Colonic mucosa (tissue), 4 donors: ENCODE measurements around the gene EYA2. TPM values are rescaled to one million over a fixed set of nuclear protein-coding genes. Genes with fewer than 3 reads are reported as not detected.

ENCODE experiments used
- DNase-seq: peaks from one replicate; pipeline ENCODE4 v3.0.0-alpha.2; 2020
- H3K27ac ChIP-seq: fragments of 200-600 bp; one replicate; pipeline ENCODE4 v1.8.0; 2021
- H3K27me3 ChIP-seq: fragments of 200-600 bp; one replicate; pipeline ENCODE4 v1.8.0; 2021
- H3K36me3 ChIP-seq: fragments of 200-600 bp; one replicate; pipeline ENCODE4 v1.8.0; 2021
- H3K4me1 ChIP-seq: fragments of 200-600 bp; one replicate; pipeline ENCODE4 v1.8.0; 2021; ENCODE audit warnings: mild to moderate bottlenecking
- H3K4me3 ChIP-seq: fragments of 200-600 bp; one replicate; pipeline ENCODE4 v1.8.0; 2021
- H3K9ac ChIP-seq, 2 donors: one replicate each; pipeline ENCODE4 v1.7.0; 2013; ENCODE audit warnings: control low read depth in 2 of 2, low read depth in 2 of 2, low read length in 2 of 2
- H3K9me3 ChIP-seq: fragments of 200-600 bp; one replicate; pipeline ENCODE4 v1.8.0; 2021
- intact Hi-C: fragments of 100-400 bp; cut with DNase I; formaldehyde crosslinking; loops from one replicate; pipeline ENCODE4 v1.14.1; 2022
- total RNA-seq, 2 donors: library from RNA; stranded (reverse); fragmentation: NEBNext Ultra II Directional in 1 of 2; extraction: Animal tissue kit (Norgen Biotek cat#: 25700) in 1 of 2; gene quantifications; one replicate each; pipeline ENCODE4 v1.2.1, GENCODE V29; 2021
- TF ChIP-seq, protein P1 (sequence below): fragments of 200-600 bp; IDR thresholded peaks from one replicate; pipeline ENCODE4 v1.8.0; 2022; ENCODE audit warnings: antibody characterized with exemption, mild to moderate bottlenecking
- donor health status: healthy.
- donor health status: DM: no; HTN: no; CAD: no.
- donor health status: DM: no; HTN: no; CAD: no.

EYA2 gene
- total RNA-seq, 2 donors from 2014 or later: 8.9 to 16.8 TPM

GRCh38 chr20:46913329-46914044 lies 18.8 kb downstream of the EYA2 start:
- H3K36me3 ChIP-seq: no peaks in the 10 kb centered on the region
- intact Hi-C loops: no loop called here
- no peaks in the 10 kb centered on the region for H3K27me3 ChIP-seq

DNA sequence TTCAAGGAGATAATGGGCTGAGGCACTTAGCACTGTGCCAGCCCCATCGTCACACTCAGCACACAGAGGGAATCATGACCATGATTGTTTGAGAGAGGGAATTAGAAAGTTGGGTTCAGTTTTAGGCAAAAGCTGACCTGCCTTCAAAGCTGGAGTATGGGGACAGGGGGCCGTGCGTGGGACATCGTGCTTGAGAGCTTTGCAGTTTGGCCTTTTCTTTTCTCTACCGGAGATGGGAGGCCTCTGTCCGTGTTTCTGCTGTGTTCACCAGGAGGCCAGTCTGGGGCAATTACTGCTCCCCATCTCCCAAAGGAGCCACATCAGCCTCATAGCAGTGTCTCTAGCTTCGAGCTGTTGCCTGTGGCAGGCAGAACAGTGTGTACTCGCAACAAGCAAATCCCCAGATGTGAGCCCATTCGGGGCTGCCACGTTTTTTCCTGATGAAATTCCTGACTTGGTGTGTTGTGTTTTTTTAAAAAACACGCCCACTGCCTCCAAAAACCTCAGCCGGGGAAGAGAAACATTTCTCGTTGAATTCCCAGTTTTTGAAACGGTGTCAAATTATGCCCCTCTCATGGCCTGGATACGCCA lies 20.2 kb downstream of the EYA2 start:
- Histone ChIP-seq H3K27me3 (no peaks in the 10 kb centered on the region), H3K4me1 (no peaks in the 10 kb centered on the region), H3K4me3 (no peak overlapping the region), H3K36me3 (no peaks in the 10 kb centered on the region), H3K9me3 (no peaks in the 10 kb centered on the region), H3K27ac (no peak overlapping the region), H3K9ac (no peak overlapping the region)
- intact Hi-C loops: no loop called here
- no peak for DNase-seq
- TF ChIP-seq, protein P1, sequence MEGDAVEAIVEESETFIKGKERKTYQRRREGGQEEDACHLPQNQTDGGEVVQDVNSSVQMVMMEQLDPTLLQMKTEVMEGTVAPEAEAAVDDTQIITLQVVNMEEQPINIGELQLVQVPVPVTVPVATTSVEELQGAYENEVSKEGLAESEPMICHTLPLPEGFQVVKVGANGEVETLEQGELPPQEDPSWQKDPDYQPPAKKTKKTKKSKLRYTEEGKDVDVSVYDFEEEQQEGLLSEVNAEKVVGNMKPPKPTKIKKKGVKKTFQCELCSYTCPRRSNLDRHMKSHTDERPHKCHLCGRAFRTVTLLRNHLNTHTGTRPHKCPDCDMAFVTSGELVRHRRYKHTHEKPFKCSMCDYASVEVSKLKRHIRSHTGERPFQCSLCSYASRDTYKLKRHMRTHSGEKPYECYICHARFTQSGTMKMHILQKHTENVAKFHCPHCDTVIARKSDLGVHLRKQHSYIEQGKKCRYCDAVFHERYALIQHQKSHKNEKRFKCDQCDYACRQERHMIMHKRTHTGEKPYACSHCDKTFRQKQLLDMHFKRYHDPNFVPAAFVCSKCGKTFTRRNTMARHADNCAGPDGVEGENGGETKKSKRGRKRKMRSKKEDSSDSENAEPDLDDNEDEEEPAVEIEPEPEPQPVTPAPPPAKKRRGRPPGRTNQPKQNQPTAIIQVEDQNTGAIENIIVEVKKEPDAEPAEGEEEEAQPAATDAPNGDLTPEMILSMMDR: no peak

More at GRCh38 chr20:46913329-46914044, 18.8 kb downstream of the EYA2 start:
- Histone ChIP-seq H3K27ac (no peak overlapping the region), H3K9me3 (no peaks in the 10 kb centered on the region), H3K4me1 (no peaks in the 10 kb centered on the region), H3K4me3 (no peak overlapping the region), H3K9ac (no peak overlapping the region)
- no peak for DNase-seq
- TF ChIP-seq, protein P1: no peak

- Histone ChIP-seq H3K4me3 (no peak overlapping the region), H3K27ac (no peak overlapping the region), H3K9me3 (no peaks in the 10 kb centered on the region), H3K9ac (no peak overlapping the region), H3K27me3 (no peaks in the 10 kb centered on the region), H3K4me1 (no peaks in the 10 kb centered on the region), H3K36me3 (no peaks in the 10 kb centered on the region)
- intact Hi-C loops: no loop called here
- no peak for DNase-seq
- TF ChIP-seq, protein P1: no peak
Observed at GRCh38 chr20:46915575-46916257, 21.1 kb downstream of the EYA2 start.

DNA sequence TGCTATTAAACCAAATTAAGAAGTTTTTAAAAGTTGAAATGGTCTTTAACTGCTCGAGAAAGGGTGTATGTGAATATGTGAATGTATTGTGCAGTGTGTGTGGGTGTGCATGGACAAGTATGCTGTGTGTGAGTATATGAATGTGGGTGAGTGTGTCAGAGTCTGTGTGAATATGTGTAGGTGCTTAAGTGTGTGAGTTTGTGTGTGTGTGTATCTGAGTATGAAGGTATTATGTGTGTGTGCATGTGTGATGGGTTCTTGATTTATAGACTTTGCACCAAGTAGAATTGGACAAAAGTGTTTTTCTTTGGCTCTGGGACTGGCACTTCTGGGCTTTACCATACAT lies 21.6 kb downstream of the EYA2 start:
- H3K36me3 ChIP-seq: no peaks in the 10 kb centered on the region
- H3K27ac ChIP-seq: no peak overlapping the region
- H3K4me1 ChIP-seq: no peaks in the 10 kb centered on the region
- DNase-seq: no peak
- TF ChIP-seq, protein P1: no peak
- intact Hi-C loops: no loop called here
- no peaks in the 10 kb centered on the region for H3K9me3 ChIP-seq
- no peak overlapping the region for H3K9ac ChIP-seq
- H3K27me3 ChIP-seq: no peaks in the 10 kb centered on the region
- H3K4me3 ChIP-seq: no peak overlapping the region

DNA sequence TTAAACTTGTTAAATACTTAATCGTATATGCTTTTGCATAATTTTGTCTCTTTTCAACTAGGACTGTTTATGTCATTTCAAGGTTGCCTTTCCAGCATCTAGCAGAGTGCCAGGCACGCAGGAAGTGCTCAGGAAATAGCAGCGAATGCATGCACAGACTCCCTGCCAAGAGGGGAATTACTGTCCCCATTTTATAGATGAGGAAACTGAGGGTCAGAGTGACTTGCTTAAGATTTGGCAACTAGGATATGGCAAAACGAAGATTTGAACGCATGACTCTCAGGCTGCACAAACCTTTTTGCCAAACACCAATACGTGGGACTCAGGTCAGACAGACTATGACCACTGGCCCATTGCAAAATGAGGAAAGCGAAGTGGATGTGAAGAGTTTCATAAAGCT lies 22.5 kb downstream of the EYA2 start:
- Histone ChIP-seq H3K27me3 (no peaks in the 10 kb centered on the region), H3K9ac (no peak overlapping the region), H3K9me3 (no peaks in the 10 kb centered on the region), H3K27ac (no peak overlapping the region), H3K4me3 (no peak overlapping the region), H3K4me1 (no peaks in the 10 kb centered on the region), H3K36me3 (no peaks in the 10 kb centered on the region)
- intact Hi-C loops: no loop called here
- TF ChIP-seq, protein P1: no peak
- no peak for DNase-seq
